IMR-90 (cell line): Measurements from ENCODE around the gene COL27A1.
A peak's percentile ranks its signal among the peaks of the same experiment; 100 is the strongest.

Source experiments
- BHLHE40 ChIP-seq: fragments of 150-350 bp; IDR thresholded peaks from 2 replicates; pipeline ENCODE4 v1.6.1; 2016; ENCODE audit warnings: mild to moderate bottlenecking, low read depth, low read length
- ELK1 ChIP-seq: fragments of 150-350 bp; IDR thresholded peaks from 2 replicates; pipeline ENCODE4 v1.6.1; 2016; ENCODE audit warnings: low read depth, mild to moderate bottlenecking, low read length, moderate library complexity, borderline replicate concordance
- TF ChIP-seq, protein P1 (sequence below): conservative IDR thresholded peaks from 2 replicates; pipeline ENCODE4 v1.5.1; 2012; ENCODE audit warnings: mild to moderate bottlenecking, low read depth, low read length, improper control_type of control experiment

- TF ChIP-seq, protein P1, sequence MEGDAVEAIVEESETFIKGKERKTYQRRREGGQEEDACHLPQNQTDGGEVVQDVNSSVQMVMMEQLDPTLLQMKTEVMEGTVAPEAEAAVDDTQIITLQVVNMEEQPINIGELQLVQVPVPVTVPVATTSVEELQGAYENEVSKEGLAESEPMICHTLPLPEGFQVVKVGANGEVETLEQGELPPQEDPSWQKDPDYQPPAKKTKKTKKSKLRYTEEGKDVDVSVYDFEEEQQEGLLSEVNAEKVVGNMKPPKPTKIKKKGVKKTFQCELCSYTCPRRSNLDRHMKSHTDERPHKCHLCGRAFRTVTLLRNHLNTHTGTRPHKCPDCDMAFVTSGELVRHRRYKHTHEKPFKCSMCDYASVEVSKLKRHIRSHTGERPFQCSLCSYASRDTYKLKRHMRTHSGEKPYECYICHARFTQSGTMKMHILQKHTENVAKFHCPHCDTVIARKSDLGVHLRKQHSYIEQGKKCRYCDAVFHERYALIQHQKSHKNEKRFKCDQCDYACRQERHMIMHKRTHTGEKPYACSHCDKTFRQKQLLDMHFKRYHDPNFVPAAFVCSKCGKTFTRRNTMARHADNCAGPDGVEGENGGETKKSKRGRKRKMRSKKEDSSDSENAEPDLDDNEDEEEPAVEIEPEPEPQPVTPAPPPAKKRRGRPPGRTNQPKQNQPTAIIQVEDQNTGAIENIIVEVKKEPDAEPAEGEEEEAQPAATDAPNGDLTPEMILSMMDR, result peak; percentile 88
- TF ChIP-seq BHLHE40, result no peak
- no peak for TF ChIP-seq ELK1
Observed at GRCh38 chr9:114339130-114339908, 184.0 kb downstream of the COL27A1 start.
